HepG2 (cell line): ENCODE results near the gene RPL32.

Source experiments
- CTCF ChIP-seq: sonication (generic); formaldehyde crosslinking; IDR thresholded peaks from 2 replicates; pipeline ENCODE4 v1.5.0; 2020; ENCODE audit warnings: mild to moderate bottlenecking, missing genetic modification reagents, moderate library complexity
- GPBP1L1 ChIP-seq: sonication (generic); formaldehyde crosslinking; IDR thresholded peaks from 2 replicates; pipeline ENCODE4 v1.5.0; 2020; ENCODE audit warnings: mild to moderate bottlenecking, missing genetic modification reagents
- IRF9 ChIP-seq: sonication (generic); formaldehyde crosslinking; IDR thresholded peaks from 2 replicates; pipeline ENCODE4 v1.8.0; 2022; ENCODE audit warnings: missing genetic modification reagents, mild to moderate bottlenecking, borderline replicate concordance
- ZNF350 ChIP-seq: sonication (generic); formaldehyde crosslinking; IDR thresholded peaks from 2 replicates; pipeline ENCODE4 v1.4.0; 2020; ENCODE audit warnings: mild to moderate bottlenecking, low read depth, missing genetic modification reagents, borderline replicate concordance
- ZNF558 ChIP-seq: sonication (generic); formaldehyde crosslinking; IDR thresholded peaks from 2 replicates; pipeline ENCODE4 v1.9.0; 2022; ENCODE audit warnings: mild to moderate bottlenecking, missing genetic modification reagents, borderline replicate concordance

- TF ChIP-seq IRF9 (CRISPR knock-in tag) = no peak
- TF ChIP-seq GPBP1L1 (CRISPR knock-in tag) = no peak
- no peak for TF ChIP-seq CTCF (CRISPR knock-in tag)
- no peak for TF ChIP-seq ZNF558 (CRISPR knock-in tag)
- no peak for TF ChIP-seq ZNF350 (CRISPR knock-in tag)
These were observed 30.4 kb downstream of the RPL32 start for GRCh38 chr3:12810961-12811360.
